Retina (tissue), 1 donor: ENCODE results near the gene TRIM71.
"Not testable (repeated sequence)": the region's sequence is repeated elsewhere in the genome, so short reads cannot be mapped to it uniquely, and the experiment has no call there.

Source experiments
- DNase-seq: peaks from one replicate; pipeline ENCODE4 v3.0.0-alpha.2; 2016

Gene TRIM71

DNA sequence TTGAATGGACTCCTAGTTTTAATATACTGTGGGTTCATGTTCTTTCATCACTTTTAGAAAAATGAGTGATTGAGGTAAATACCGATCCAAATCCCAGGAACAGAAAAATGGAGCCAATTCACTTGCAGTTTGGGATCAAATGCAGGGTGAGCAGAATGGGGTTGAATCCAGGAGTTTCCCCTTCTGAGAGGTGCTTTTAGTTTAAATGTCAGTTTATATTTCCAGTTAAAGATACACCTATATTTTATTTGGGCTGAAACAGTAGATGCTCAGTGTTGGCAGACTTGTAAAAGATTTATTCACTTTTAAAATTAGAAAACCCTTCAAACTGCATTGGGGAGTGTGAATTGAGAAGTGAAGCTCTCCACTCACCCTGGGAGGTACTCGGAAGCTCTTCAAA is 2.6 kb downstream of the TRIM71 start:
- peak; percentile 13 for DNase-seq

DNA sequence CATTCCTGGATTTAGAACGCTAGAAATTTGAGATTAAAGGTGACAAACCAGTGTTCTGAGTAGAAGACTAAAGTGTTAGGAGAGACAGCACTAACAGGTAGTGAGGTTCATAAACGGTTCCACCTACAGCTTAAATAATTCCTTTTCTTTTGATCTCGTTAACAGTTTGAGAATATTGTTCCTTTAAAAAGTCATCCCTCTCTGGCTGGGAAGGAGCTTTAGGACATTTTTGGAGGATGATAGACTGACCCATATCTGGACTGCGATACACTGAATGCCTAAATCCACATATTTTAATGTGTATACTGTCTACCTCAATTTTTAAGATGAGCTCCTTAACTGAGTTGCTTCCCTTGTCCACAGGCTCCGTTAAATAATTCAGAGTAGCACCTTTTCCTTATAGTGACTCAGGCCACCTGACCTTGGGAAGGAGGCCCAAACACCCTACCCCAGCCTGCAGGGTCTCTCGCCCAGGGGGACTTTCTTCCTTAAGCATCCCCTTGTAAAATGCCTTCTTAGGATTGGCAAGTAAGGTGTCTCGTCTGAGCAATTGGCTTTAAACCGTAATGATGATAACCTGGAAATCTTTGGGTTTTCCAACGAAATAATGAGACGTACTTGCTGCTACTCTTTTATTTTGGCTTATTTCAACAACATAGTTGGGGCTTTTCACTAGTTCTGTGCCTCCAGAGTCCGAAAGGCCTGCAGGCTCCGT is 3.3 kb downstream of the TRIM71 start:
- peak; percentile 39 for DNase-seq

DNA sequence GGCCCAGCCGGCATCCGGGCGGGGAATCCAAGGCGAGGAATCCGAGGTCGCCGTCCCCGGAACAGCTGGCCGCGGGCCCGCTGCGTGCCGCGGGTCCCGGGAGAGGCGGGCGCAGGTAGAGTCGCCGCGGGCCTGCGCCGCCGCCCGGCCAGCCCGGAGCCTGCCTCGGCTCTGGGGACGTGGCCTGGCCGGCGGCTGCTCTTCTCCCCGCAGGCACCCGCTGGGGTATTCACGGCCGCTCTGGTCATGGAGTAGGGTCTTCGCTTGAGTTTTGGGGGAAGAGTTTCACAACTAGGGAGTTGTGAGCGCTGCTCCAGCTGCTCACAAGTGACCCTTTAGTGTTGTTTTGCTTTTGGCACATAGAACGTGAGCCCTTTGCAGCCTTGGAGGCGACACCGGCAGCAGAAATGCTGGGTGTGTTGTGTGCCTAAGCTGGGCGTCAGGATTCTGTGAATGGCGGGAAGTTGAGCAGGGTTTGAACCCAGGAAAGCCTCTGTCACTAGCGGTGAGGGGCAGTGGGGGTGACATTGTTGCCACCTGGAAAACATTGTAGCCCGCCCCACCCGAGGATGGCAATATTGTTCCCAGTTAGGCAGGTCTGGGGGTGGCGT is 4.0 kb downstream of the TRIM71 start:
- DNase-seq, result peak; percentile 61

DNA sequence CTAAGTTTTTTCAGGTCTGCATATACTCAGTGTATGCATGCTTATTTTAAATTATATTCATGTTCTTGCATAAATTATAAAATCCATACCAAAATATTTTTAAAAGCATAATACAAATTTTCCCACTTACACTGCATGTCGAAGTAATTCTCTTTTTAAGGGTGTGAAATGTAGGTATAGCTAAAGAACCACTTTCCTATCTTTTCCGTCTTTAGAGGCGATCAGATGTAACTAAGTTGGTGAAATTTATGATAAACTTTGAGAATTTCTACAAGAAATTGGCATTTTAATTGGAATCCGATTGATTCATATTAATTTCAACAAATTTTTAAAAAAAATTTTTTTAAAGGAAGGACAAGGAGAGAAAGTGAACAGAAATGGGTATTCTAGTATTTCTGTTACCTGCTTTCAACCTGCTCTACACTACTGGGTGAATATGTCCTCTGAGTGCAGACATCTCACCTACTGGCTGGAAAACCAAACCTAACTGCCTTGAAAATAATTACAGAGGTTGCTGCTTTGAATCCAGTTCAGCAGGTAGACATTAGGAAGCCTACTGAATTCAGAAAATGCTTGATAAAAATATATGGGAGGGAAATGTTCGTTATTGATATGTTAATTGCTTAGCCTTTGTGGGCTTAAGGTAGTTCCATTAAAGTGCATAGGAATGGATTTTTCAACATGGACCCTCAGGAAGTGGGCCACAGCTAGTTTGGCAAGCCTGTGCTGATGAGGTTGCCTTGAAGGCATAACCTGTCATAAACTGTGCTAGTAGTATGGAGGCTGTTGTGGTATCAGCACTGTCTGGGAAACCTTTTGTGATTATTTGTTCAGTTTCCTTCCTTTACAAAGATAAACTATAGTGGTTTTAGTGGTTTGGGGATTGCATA is 5.1 kb downstream of the TRIM71 start:
- no peak for DNase-seq

DNA sequence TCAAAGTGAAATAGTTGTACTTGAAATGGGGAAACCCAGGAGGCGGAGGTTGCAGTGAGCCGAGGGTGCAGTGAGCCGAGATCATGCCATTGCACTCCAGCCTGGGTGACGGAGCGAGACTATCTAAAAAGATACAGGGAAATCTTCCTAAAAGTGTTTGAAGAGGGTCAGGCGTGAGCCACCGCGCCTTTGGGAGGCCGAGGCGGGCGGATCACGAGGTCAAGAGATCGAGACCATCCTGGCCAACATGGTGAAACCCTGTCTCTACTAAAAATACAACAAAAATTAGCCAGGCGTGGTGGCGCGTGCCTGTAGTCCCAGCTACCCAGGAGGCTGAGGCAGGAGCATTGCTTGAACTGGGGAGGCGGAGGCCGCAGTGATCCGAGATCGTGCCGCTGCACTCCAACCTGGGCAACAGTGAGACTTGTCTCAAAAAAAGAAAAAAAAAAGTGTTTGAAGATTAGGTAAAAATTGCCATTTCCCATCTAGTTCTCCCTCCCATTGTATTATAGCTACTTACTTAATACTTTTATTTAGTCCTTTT is 5.9 kb downstream of the TRIM71 start:
- not testable (repeated sequence) for DNase-seq

GRCh38 chr3:32825601-32826375 is 8.0 kb downstream of the TRIM71 start:
- no peak for DNase-seq

DNA sequence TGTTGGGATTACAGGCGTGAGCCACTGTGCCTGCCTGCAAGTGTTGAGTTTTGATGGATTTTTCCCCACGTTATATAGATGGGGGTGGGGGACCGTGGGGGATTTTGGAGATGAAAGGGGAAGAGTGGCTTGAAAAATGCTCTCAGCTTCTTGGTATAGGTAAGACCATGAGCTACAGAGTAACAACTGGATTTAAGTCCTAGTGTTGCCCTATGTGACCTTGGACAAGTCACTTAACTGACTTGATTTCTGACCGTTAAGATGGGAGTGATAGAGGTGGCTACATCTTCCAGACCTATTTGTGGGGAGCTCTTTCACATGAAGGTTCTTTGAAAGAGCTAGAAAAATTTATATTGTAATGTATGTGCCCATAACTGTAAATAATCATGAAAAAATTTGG is 13.3 kb downstream of the TRIM71 start:
- DNase-seq, result no peak

DNA sequence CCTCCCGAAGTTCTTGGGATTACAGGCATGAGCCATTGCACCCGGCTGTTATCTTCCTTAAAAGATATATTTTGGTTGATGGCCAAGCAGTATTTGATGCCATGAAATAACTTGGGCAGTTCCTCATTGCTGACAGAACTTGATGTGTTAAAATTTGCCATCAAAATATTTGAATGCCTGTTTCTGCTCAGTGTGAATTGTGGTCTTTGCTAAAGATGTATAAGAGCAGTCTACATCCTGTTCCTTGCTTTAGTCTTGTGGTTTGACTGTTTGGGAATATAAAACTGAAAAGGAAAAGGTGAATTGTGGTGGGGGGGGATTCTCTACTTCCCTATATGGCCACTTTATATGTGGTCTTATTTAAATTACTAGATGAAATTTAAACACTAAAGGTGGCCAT is 14.0 kb downstream of the TRIM71 start:
- DNase-seq, result no peak

- no peak for DNase-seq
Measured at GRCh38 chr3:32832193-32832592, 14.4 kb downstream of the TRIM71 start.

DNA sequence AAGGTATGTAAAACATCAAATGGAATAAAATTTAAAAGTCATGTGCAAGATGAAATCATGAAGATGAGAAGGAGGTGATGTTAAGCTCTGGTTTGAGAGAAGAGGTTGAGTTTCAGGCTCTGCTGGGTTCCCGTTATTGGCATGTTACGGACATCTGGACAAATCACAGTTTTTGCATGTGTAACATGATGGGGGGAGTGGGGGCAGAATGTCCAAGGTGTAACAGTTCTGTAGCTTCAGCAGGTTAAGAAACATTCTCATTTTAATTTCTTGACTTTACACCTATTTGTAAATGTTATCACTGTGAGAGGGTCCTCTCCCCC is 17.2 kb downstream of the TRIM71 start:
- no peak for DNase-seq

DNA sequence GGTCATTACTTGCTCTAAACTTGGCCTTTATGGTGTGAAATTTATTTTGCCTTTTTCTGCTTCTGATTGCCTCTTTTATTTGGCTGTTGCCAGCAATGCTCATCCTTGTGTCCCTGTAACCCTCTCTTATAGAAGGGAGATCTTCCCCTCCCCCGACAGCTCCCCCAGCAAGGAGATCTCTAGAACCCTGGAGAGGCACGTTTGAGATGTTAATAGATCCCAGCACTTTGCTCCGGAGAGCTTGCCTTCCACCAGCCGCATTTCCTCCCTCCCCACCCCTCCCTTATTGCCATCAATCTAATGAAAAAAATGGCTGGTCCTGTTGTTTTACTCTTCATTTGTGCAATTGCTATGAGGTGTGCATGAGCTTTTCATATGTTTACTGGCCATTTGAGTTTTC is 18.2 kb downstream of the TRIM71 start:
- no peak for DNase-seq

DNA sequence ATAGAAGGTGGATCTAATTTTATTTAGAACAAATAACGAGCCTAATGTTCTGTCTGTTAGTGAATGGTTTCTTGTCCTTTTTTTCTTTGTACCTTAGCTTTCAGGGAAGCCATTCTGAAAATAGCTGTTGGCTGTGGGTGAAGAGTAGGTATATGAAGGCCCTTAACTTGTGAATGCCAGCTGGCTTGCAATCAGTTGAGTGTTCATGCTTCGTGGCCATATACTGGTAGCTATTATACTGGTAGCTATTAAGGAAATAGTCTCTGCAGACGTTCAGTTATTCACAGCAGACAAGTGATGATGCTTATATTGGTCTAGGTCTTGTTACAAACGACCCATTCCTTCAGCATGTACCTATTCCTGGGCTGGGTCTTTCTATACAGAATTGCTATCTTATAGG is 18.8 kb downstream of the TRIM71 start:
- no peak for DNase-seq

- no peak for DNase-seq
Measured at GRCh38 chr3:32837366-32837765, 19.6 kb downstream of the TRIM71 start.

DNA sequence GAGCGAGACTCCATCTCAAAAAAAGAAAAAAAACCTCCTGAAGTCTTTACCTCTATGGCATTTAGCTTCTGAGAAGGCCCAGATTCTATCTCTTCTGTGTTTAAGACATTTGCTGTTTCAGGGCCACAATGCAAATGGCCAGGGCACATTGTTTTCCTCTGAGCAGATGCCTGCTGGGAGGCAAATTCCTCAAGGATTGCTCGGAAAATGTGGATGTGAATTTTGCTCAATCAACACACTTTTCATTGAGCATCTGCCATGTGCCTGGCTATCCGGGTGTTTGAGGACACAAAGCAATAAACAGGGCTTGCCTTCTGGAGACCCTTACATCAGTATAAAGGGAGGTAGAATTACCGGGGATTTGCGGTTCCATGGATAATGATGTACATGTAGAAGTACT is 20.0 kb downstream of the TRIM71 start:
- DNase-seq, result no peak

GRCh38 chr3:32839714-32840085 is 21.9 kb downstream of the TRIM71 start:
- no peak for DNase-seq

DNA sequence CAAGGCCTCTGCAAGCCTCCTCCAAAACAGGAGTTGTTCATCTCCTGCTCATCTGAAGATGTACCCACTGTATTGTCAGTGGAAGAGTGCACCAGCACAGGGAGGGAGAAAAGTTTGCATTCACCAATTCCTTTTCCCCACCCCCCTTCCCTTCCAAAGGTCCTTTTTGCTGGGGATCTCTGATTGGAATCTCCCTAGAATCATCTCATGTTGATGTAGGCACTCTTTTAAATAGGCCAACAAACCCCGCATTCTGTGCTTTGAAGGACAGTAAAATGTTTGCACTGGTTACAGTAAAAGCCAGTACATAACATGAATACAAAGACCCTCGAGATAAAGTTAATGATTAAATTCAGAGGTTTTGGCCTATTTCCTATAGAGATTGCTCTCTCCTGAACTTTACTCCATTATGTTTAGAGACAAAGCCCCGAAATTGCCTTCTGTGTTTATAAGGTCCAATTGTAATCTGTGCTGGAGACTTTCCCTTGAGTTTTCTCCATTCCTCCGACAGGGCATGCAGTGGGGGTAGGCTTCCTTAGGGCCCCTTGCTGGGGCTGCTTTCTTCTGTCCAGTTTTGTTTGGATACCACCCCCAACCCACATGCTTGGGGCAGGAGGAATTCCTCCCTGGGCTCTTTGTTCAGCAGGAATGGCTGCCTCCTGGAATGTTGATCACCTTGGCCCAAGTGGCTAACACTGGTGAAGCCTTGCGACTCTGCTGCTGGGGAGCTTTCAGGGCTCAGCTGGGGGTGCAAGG is 22.5 kb downstream of the TRIM71 start:
- no peak for DNase-seq

GRCh38 chr3:32841341-32841740 is 23.5 kb downstream of the TRIM71 start:
- no peak for DNase-seq

DNA sequence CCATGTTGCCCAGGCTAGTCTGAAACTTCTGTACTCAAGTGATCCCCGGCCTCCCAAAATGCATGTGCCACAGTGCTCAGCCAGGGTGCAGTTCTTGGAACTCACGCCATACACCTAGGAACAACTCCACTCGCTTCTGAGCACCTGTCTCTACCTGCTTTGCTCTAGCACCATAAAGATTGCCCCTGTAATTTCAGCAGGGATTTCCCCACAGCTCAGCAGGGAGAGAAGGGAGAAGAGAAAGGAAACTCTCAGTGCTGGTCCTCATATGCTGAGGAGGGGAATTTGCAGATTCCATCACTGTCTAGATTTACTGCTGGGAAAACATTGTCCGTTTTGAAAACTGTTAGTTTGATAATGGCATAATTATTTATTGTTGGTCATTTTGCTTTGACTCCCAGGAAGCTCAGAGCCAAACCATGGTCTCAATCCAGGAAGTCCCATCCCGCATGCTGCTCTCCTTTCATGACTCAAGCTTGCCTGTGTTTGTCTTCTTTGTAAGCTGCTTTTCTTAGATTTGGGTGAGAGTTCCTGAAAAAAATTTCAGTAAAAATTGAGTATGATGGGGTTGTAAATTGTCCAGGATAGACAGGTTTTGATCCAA is 24.2 kb downstream of the TRIM71 start:
- no peak for DNase-seq

GRCh38 chr3:32842531-32842931 is 24.7 kb downstream of the TRIM71 start:
- DNase-seq, result no peak

- DNase-seq, result no peak
Measured at GRCh38 chr3:32842987-32843386, 25.2 kb downstream of the TRIM71 start.

DNA sequence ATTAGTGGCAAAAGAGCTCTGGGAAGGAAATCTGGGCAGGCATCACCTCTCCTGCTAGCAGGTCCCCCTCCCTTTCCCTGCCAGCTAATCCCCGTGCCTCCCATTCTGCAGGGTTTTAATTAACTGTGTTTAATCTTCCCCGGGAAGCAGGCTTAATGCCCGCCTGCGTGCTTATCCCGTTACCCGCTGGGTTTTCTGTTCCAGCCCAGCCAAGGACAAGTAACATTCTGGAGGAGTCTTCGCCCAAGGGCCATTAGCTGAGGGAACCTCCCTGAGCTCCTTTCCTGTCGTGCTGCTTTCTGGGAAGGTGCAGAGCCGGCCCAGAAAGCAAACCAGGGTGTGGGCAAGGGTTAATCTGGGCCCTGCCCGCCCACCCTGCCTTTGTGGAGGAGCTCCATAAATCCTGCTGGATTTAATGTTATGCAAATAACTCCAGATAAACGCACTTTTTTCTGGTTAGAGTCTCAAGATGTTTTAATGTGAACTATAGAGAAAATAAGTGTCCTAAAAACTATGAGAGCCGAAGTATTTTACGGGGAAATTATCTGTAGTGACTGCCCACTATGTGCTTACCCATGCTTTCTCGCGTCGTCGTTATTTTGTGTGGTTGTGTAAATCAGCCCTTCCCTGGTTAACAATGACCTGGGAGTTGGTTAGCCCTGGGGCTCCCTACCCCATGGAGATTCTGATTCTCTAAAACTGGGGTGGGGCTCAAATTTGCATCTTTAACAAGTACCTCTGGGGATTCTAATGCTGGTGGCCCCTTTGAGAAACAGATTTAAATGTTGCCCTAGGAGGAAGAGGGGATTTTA is 25.9 kb downstream of the TRIM71 start:
- peak; percentile 65 for DNase-seq
